GM06990 (cell line): ENCODE data around the gene FOXD2.

Experiments
- DNase-seq: peaks from one replicate; pipeline ENCODE4 v3.0.0-alpha.2; 2011; ENCODE audit not compliant: insufficient read length; ENCODE audit errors: extremely low read depth
- H3K27me3 ChIP-seq: replicated peaks from 2 replicates; pipeline ENCODE4 v1.6.0; 2011; ENCODE audit warnings: low read length; ENCODE audit not compliant: control insufficient read depth, insufficient read depth
- H3K36me3 ChIP-seq: 2 replicates; pipeline ENCODE4 v1.5.1; 2011; ENCODE audit warnings: low read length; ENCODE audit not compliant: control insufficient read depth, insufficient read depth
- H3K4me3 ChIP-seq: replicated peaks from 2 replicates; pipeline ENCODE4 v1.5.1; 2011; ENCODE audit warnings: low read depth, mild to moderate bottlenecking, control low read depth, low read length
- CTCF ChIP-seq: IDR thresholded peaks from 2 replicates; pipeline ENCODE4 v1.5.1; 2011; ENCODE audit warnings: low read length, control low read depth, mild to moderate bottlenecking, inconsistent platforms; ENCODE audit not compliant: insufficient read depth, poor library complexity, severe bottlenecking

Gene FOXD2

GRCh38 chr1:47411436-47411835 lies 26.4 kb upstream of the FOXD2 start:
- Histone ChIP-seq H3K27me3 (no peaks in the 10 kb centered on the region), H3K36me3 (no peaks in the 10 kb centered on the region), H3K4me3 (no peak overlapping the region)
- no peak for DNase-seq
- no peak for TF ChIP-seq CTCF

- H3K27me3 ChIP-seq, result no peaks in the 10 kb centered on the region
- H3K36me3 ChIP-seq, result no peaks in the 10 kb centered on the region
- no peak for TF ChIP-seq CTCF
- DNase-seq, result no peak
- H3K4me3 ChIP-seq, result no peak overlapping the region
Observed at GRCh38 chr1:47412437-47412836, 25.4 kb upstream of the FOXD2 start.

- DNase-seq, result no peak
- H3K4me3 ChIP-seq, result no peak within 1 kb of the TSS
- H3K27me3 ChIP-seq, result no peaks in the 10 kb centered on the region
- H3K36me3 ChIP-seq, result no peaks in the 10 kb centered on the region
- TF ChIP-seq CTCF, result no peak
Observed at GRCh38 chr1:47415728-47416318, 22.0 kb upstream of the FOXD2 start, which contains the start of gene FOXE3. Gene FOXE3, plus strand, starts transcription at chr1:47416285. Its CDS starts 31 bp downstream, at chr1:47416316.

- H3K27me3 ChIP-seq, result no peaks in the 10 kb centered on the region
- H3K4me3 ChIP-seq, result no peak overlapping the region
- DNase-seq, result no peak
- no peaks in the 10 kb centered on the region for H3K36me3 ChIP-seq
- no peak for TF ChIP-seq CTCF
Observed at GRCh38 chr1:47416319-47417169, 21.3 kb upstream of the FOXD2 start.

GRCh38 chr1:47417170-47418044 lies 20.4 kb upstream of the FOXD2 start:
- H3K4me3 ChIP-seq, result no peak overlapping the region
- H3K27me3 ChIP-seq, result no peaks in the 10 kb centered on the region
- no peaks in the 10 kb centered on the region for H3K36me3 ChIP-seq
- DNase-seq, result no peak
- no peak for TF ChIP-seq CTCF
